ENCODE data around the gene PMEPA1.

GRCh38 chr20:57617079-57617795 is 92.6 kb downstream of the PMEPA1 start:
- TF ChIP-seq CTCF (IDR thresholded peaks at IDR 0.05), result no peak
- TF ChIP-seq POLR2AphosphoS5 (IDR thresholded peaks at IDR 0.05), result no peak
- no peak for TF ChIP-seq POLR2A (IDR thresholded peaks at IDR 0.05)
